PC-3 (cell line): ENCODE measurements around the gene PPTC7. TPM values are rescaled to one million over a fixed set of nuclear protein-coding genes. Genes with fewer than 3 reads are reported as not detected.

Experiments used
- ATAC-seq: fragments of 200-7000 bp; cut with Tn5 transposase; 2 replicates; pipeline ENCODE4 v1.9.1; 2020; ENCODE audit warnings: mild to moderate bottlenecking, moderate library complexity
- BruUV-seq: library from RNA; stranded (reverse); fragments of 400-500 nt; replicated peaks from 2 replicates; lab custom pipeline; 2021; lab: Mats Ljungman, UMichigan
- CTCF ChIA-PET: fragments of 300-600 bp; sonication (Branson Sonifier 250); formaldehyde crosslinking; loops from one replicate; lab custom pipeline; 2022; ENCODE audit warnings: antibody characterized with exemption; lab: Charles Lee
- POLR2A ChIA-PET: fragments of 300-600 bp; sonication (Branson Sonifier 250); formaldehyde crosslinking; loops from one replicate; lab custom pipeline; 2022; ENCODE audit warnings: antibody characterized with exemption; ENCODE audit not compliant: unreplicated experiment; lab: Charles Lee
- DNase-seq: peaks from one replicate; pipeline ENCODE4 v3.0.0-alpha.2; 2015
- H2AFZ ChIP-seq: fragments of 300-600 bp; sonication (generic); 2 replicates; pipeline ENCODE4 v1.6.0; 2016; ENCODE audit warnings: antibody characterized with exemption, low read length
- H3F3A ChIP-seq: fragments of 300-600 bp; sonication (generic); one replicate; pipeline ENCODE4 v1.6.0; 2017; ENCODE audit warnings: antibody characterized with exemption, low read length, control low read depth, mild to moderate bottlenecking; ENCODE audit not compliant: unreplicated experiment
- H3K27ac ChIP-seq: fragments of 300-600 bp; sonication (generic); 2 replicates; pipeline ENCODE4 v1.5.1; 2016; ENCODE audit warnings: mild to moderate bottlenecking, low read length
- H3K27me3 ChIP-seq: fragments of 300-600 bp; sonication (generic); 2 replicates; pipeline ENCODE4 v1.6.1; 2016; ENCODE audit warnings: low read length, mixed read lengths
- H3K36me3 ChIP-seq: fragments of 300-600 bp; sonication (generic); 2 replicates; pipeline ENCODE4 v1.6.1; 2016; ENCODE audit warnings: low read depth, mixed run types, low read length, mixed read lengths
- H3K4me1 ChIP-seq: fragments of 300-600 bp; sonication (generic); 2 replicates; pipeline ENCODE4 v1.5.1; 2016; ENCODE audit warnings: low read length; ENCODE audit not compliant: insufficient read depth
- H3K4me2 ChIP-seq: fragments of 300-600 bp; sonication (generic); 2 replicates; pipeline ENCODE4 v1.6.0; 2016; ENCODE audit warnings: low read length
- H3K4me3 ChIP-seq: fragments of 300-600 bp; sonication (generic); 2 replicates; pipeline ENCODE4 v1.5.1; 2016; ENCODE audit warnings: mild to moderate bottlenecking, low read length, mixed read lengths
- H3K79me2 ChIP-seq: fragments of 300-600 bp; sonication (generic); 2 replicates; pipeline ENCODE4 v1.6.1; 2017; ENCODE audit warnings: low read length, mixed read lengths
- H3K9ac ChIP-seq: fragments of 300-600 bp; sonication (generic); 2 replicates; pipeline ENCODE4 v1.6.0; 2016; ENCODE audit warnings: mild to moderate bottlenecking, low read length
- H3K9me2 ChIP-seq: fragments of 300-600 bp; sonication (generic); replicated peaks from 2 replicates; pipeline ENCODE4 v1.6.1; 2016; ENCODE audit warnings: mixed run types, low read length, mixed read lengths
- H3K9me3 ChIP-seq: fragments of 300-600 bp; sonication (generic); 2 replicates; pipeline ENCODE4 v1.6.1; 2016; ENCODE audit warnings: low read length, mixed read lengths
- H4K20me1 ChIP-seq: fragments of 300-600 bp; sonication (generic); 2 replicates; pipeline ENCODE4 v1.6.1; 2016; ENCODE audit warnings: low read length, mixed read lengths
- CTCF ChIP-seq: fragments of 300-600 bp; sonication (generic); conservative IDR thresholded peaks from 2 replicates; pipeline ENCODE4 v1.5.1; 2017; ENCODE audit warnings: antibody characterized with exemption, low read depth, mild to moderate bottlenecking, low read length
- EZH2 ChIP-seq: fragments of 300-600 bp; sonication (generic); IDR thresholded peaks from one replicate; pipeline ENCODE4 v1.6.1; 2017; ENCODE audit warnings: antibody characterized with exemption, mild to moderate bottlenecking, low read length; ENCODE audit not compliant: unreplicated experiment
- EZH2phosphoT487 ChIP-seq: fragments of 300-600 bp; sonication (generic); IDR thresholded peaks from 2 replicates; pipeline ENCODE4 v1.6.1; 2018; ENCODE audit warnings: mild to moderate bottlenecking, antibody characterized with exemption, low read length, borderline replicate concordance
- intact Hi-C: fragments of 100-400 bp; cut with micrococcal nuclease; formaldehyde crosslinking; loops from 2 replicates; pipeline ENCODE4 v1.9.0; 2023
- total RNA-seq: library from RNA; depleted of rRNA; stranded (reverse); fragments of >200 nt; gene quantifications from 2 replicates; pipeline ENCODE4 v1.2.3, GENCODE V29; 2014

The PPTC7 gene
- total RNA-seq, 1 experiment from 2014 or later, result 9.0 TPM

GRCh38 chr12:110555577-110556406 is 27.3 kb downstream of the PPTC7 start:
- no peak for ATAC-seq
- no peaks in the 10 kb centered on the region for H3K27me3 ChIP-seq
- peaks cover 20% of the 10 kb centered on the region for H3K4me1 ChIP-seq
- ChIA-PET POLR2A (no interaction called here), CTCF (no interaction called here)
- TF ChIP-seq EZH2phosphoT487 (no peak), CTCF (no peak), EZH2 (no peak)
- no peak overlapping the region for H3K9ac ChIP-seq
- no peaks in the 10 kb centered on the region for H3F3A ChIP-seq
- H3K36me3 ChIP-seq, result peaks cover 5% of the 10 kb centered on the region; the same call in 1 of the 2 replicates
- no peaks in the 10 kb centered on the region for H3K9me3 ChIP-seq
- peaks cover 97% of the 10 kb centered on the region for H3K79me2 ChIP-seq
- H4K20me1 ChIP-seq, result peaks cover 28% of the 10 kb centered on the region
- no TSS peak for BruUV-seq
- no peak overlapping the region for H2AFZ ChIP-seq
- peak overlapping the region; percentile 42 for H3K4me2 ChIP-seq
- H3K27ac ChIP-seq, result no peak overlapping the region
- no peak overlapping the region for H3K4me3 ChIP-seq
- H3K9me2 ChIP-seq, result no peaks in the 10 kb centered on the region
- intact Hi-C loops, result no loop called here
- DNase-seq, result peak; percentile 32

- H3K27ac ChIP-seq, result no peak overlapping the region
Measured at GRCh38 chr12:110554184-110554583, 28.9 kb downstream of the PPTC7 start.

More at GRCh38 chr12:110554184-110554583, 28.9 kb downstream of the PPTC7 start:
- TF ChIP-seq EZH2phosphoT487 (no peak), CTCF (no peak)
- Histone ChIP-seq H3K36me3 (peaks cover 11% of the 10 kb centered on the region; the same call in 1 of the 2 replicates), H3K4me2 (no peak overlapping the region), H3F3A (no peaks in the 10 kb centered on the region), H3K27me3 (no peaks in the 10 kb centered on the region), H3K9me3 (no peaks in the 10 kb centered on the region), H3K9me2 (no peaks in the 10 kb centered on the region), H3K79me2 (peaks cover 93% of the 10 kb centered on the region), H3K4me1 (peaks cover 20% of the 10 kb centered on the region), H3K9ac (no peak overlapping the region), H3K4me3 (no peak overlapping the region), H2AFZ (no peak overlapping the region), H4K20me1 (peaks cover 25% of the 10 kb centered on the region)
- ChIA-PET POLR2A (interaction anchor here (0.6 kb wide), 1 partner anchor 12 kb away, joined by 3 read pairs; no protein-coding TSS in a partner anchor), CTCF (interaction anchor here (1.0 kb wide), 1 partner anchor 46 kb away, joined by 4 read pairs; no protein-coding TSS in a partner anchor)
- DNase-seq (no peak), ATAC-seq (no peak)
- BruUV-seq, result no TSS peak
- intact Hi-C loops, result loop anchor here (5.0 kb wide), 1 partner anchor 333 kb away; no protein-coding TSS in a partner anchor
